Pancreas (tissue), 10 donors: ENCODE data around the gene SCAMP5. TPM values are rescaled to one million over a fixed set of nuclear protein-coding genes. Genes with fewer than 3 reads are reported as not detected.
A peak's percentile ranks its signal among the peaks of the same experiment; 100 is the strongest.

Experiments used
- ATAC-seq, 4 donors: fragments of 200-7000 bp; cut with Tn5 transposase; one replicate each; pipeline versions ENCODE4 v1.8.0 to v1.9.1; 2020; ENCODE audit warnings: mild to moderate bottlenecking in 4 of 4, moderate library complexity in 4 of 4
- DNase-seq, 6 donors: peaks; one replicate each; pipeline ENCODE4 v3.0.0-alpha.2; 2020
- FAIRE-seq: peaks from 2 replicates; lab custom pipeline; 2012; peaks lifted over from hg19 to GRCh38; lab: Jason Lieb, UNC
- H3K27ac ChIP-seq, 4 donors: fragments of 200-600 bp; sonication (generic); 1 replicate in 3 of 4; 2 replicates in 1 of 4; pipeline versions ENCODE4 v1.5.0 to v1.8.0; 2020
- H3K27me3 ChIP-seq, 4 donors: fragments of 200-600 bp; one replicate each; pipeline ENCODE4 v1.8.0; 2021
- H3K36me3 ChIP-seq, 3 donors: fragments of 200-600 bp; sonication (generic) in 1 of 3; one replicate each; pipeline versions ENCODE4 v1.5.0 to v1.8.0; 2020 to 2021
- H3K4me1 ChIP-seq, 3 donors: fragments of 200-600 bp; one replicate each; pipeline ENCODE4 v1.8.0; 2021
- H3K4me3 ChIP-seq, 4 donors: fragments of 200-600 bp; sonication (generic) in 2 of 4; one replicate each; pipeline versions ENCODE4 v1.5.0 to v1.8.0; 2020 to 2021
- H3K9me3 ChIP-seq, 4 donors: fragments of 200-600 bp; one replicate each; pipeline ENCODE4 v1.8.0; 2021
- WGBS, 2 donors: extraction: QIAGEN DNeasy Blood & Tissue Kit; methylation state at CpG; one replicate each; pipeline ENCODE4 v1.1.7; 2013; 5-methylcytosine and 5-hydroxymethylcytosine counted together
- intact Hi-C, 3 donors: fragments of 100-400 bp; cut with DNase I; formaldehyde crosslinking; loops; one replicate each; pipeline versions ENCODE4 v1.11.1 to v1.14.2; 2022
- polyA plus RNA-seq, 2 donors: library from polyadenylated mRNA; stranded (reverse); fragments of 200-250 nt; gene quantifications; one replicate each; pipeline ENCODE4 v1.2.3, GENCODE V29; 2013
- total RNA-seq, 6 donors: library from RNA; stranded (reverse); fragmentation: NEBNext Ultra II Directional in 4 of 6; extraction: Animal tissue kit (Norgen Biotek cat#: 25700) in 4 of 6; gene quantifications; one replicate each; pipeline versions ENCODE4 v1.2.1 to v1.2.4, GENCODE V29; 2021 to 2023
- TF ChIP-seq, protein P1 (sequence below), 4 donors: fragments of 200-600 bp; sonication (generic) in 3 of 4; IDR thresholded peaks; one replicate each; pipeline versions ENCODE4 v1.5.0 to v1.8.0; 2021; ENCODE audit warnings: antibody characterized with exemption in 4 of 4
- donor health status: healthy with polysubstance abuse.
- donor health status: DM: no; HTN: no; CAD: no; lungs with moderate emphysema.
- donor health status: DM: no; HTN: no; CAD: no.
- donor health status: control.
- donor health status: control.
- donor health status: Bipolar disorder and iron deficiency.
- donor health status: DM: yes; HTN: yes; CAD: no.
- donor health status: DM: no; HTN: no; CAD: no.
- donor health status: DM: no; HTN: no; CAD: no.
- donor health status: DM: yes; HTN: yes; CAD: no.

The SCAMP5 gene
- total and polyA plus RNA-seq, 8 donors: 24.5 to 59.2 (median 38.8) TPM

DNA sequence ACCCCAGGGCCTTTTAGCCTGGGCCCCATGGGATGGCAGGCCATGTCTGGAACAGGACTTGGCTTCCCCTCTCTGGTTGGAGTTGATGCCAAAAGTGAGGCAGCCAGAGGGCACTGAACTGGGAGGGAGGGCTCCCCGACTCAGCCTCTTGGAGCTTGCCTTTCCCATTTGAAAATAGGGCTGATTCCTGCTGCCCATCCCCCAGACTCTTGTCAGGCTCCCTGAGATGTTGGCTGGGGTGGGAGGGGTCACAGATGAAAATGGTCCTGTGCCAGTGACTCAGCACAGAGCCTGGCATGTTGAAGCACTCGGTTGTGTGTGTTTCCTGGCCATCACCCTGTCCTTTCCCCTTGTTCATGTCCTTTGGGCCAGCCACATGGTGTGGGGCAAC lies 34.7 kb downstream of the SCAMP5 start:
- TF ChIP-seq, protein P1, sequence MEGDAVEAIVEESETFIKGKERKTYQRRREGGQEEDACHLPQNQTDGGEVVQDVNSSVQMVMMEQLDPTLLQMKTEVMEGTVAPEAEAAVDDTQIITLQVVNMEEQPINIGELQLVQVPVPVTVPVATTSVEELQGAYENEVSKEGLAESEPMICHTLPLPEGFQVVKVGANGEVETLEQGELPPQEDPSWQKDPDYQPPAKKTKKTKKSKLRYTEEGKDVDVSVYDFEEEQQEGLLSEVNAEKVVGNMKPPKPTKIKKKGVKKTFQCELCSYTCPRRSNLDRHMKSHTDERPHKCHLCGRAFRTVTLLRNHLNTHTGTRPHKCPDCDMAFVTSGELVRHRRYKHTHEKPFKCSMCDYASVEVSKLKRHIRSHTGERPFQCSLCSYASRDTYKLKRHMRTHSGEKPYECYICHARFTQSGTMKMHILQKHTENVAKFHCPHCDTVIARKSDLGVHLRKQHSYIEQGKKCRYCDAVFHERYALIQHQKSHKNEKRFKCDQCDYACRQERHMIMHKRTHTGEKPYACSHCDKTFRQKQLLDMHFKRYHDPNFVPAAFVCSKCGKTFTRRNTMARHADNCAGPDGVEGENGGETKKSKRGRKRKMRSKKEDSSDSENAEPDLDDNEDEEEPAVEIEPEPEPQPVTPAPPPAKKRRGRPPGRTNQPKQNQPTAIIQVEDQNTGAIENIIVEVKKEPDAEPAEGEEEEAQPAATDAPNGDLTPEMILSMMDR (IDR thresholded peaks at IDR 0.05): no peak
- no peak for FAIRE-seq
- WGBS, 2 donors: 58 to 72% methylated on average over 2 of the region's 2 CpGs
- no peaks in the 10 kb centered on the region for H3K36me3 ChIP-seq
- H3K4me3 ChIP-seq: no peak overlapping the region
- H3K9me3 ChIP-seq: no peaks in the 10 kb centered on the region
- ATAC-seq: peak in 1 of 4 donors; percentile 23
- peak overlapping the region in 1 of 4 donors; percentile 36 for H3K27ac ChIP-seq
- DNase-seq: no peak
- peaks cover 0 to 9% (median 0%) of the 10 kb centered on the region in 3 donors for H3K4me1 ChIP-seq
- no peaks in the 10 kb centered on the region for H3K27me3 ChIP-seq
- intact Hi-C loops: loop anchor here in 1 of 3 donors (10.0 kb wide), 1 partner anchor 175 kb away; the partner anchor contains the start of gene C15orf39

DNA sequence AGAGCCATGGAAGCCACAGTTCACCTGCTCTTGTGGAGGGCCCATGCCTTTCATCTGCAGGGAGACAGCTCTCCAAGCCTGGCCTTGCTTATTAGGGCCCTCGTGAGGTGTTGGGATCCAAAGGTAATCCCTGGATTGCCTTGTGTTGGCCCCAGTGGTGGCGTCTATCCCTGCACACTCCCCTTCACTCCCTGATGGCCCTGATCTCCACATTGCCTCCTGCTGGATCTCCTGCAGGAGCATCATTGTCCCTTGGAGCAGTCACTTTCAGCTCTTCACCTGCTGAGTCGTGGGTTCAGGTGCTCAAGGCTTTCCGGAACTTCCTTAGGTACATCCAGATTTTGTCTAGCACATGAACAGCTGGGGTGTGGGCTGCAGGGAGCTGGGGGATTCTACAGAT lies 35.1 kb downstream of the SCAMP5 start:
- no peaks in the 10 kb centered on the region for H3K27me3 ChIP-seq
- intact Hi-C loops: loop anchor here in 1 of 3 donors (10.0 kb wide), 1 partner anchor 174 kb away; the partner anchor contains the start of gene C15orf39
- no peak for DNase-seq
- no peak overlapping the region for H3K4me3 ChIP-seq
- TF ChIP-seq, protein P1 (IDR thresholded peaks at IDR 0.05): no peak
- FAIRE-seq: no peak
- H3K27ac ChIP-seq: no peak overlapping the region
- H3K36me3 ChIP-seq: no peaks in the 10 kb centered on the region
- H3K9me3 ChIP-seq: no peaks in the 10 kb centered on the region
- WGBS, 2 donors: 88 to 93% methylated on average over 4 of the region's 4 CpGs
- ATAC-seq: no peak
- peaks cover 0 to 6% (median 0%) of the 10 kb centered on the region in 3 donors for H3K4me1 ChIP-seq

DNA sequence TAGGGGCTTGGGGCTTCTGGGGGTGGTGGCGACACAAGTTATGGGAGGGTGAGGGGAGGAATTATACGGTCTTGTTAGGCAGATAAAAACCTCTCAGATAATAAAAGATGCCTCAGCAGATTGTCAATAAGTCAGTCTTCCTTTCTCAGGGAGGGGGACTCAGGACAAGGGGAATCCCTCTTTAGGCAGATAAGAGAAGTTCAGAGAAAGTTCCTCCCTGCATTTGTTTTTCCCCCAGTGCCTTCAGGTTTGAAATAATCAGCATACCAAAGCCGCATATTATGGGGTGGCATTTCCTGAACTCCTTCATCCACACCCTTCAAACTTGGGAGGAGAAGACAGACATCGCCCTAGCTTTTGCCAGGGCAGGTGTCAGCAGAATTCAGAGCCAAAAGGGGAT lies 36.5 kb downstream of the SCAMP5 start:
- no peak for ATAC-seq
- Histone ChIP-seq H3K27me3 (no peaks in the 10 kb centered on the region), H3K27ac (no peak overlapping the region), H3K4me3 (no peak overlapping the region), H3K9me3 (no peaks in the 10 kb centered on the region), H3K4me1 (peaks cover 0 to 7% (median 0%) of the 10 kb centered on the region in 3 donors), H3K36me3 (no peaks in the 10 kb centered on the region)
- TF ChIP-seq, protein P1 (IDR thresholded peaks at IDR 0.05): no peak
- WGBS, 2 donors: 65 to 73% methylated on average over 4 of the region's 4 CpGs
- intact Hi-C loops: loop anchor here in 1 of 3 donors (10.0 kb wide), 1 partner anchor 173 kb away; the partner anchor contains the start of gene C15orf39
- FAIRE-seq: no peak
- DNase-seq: no peak

DNA sequence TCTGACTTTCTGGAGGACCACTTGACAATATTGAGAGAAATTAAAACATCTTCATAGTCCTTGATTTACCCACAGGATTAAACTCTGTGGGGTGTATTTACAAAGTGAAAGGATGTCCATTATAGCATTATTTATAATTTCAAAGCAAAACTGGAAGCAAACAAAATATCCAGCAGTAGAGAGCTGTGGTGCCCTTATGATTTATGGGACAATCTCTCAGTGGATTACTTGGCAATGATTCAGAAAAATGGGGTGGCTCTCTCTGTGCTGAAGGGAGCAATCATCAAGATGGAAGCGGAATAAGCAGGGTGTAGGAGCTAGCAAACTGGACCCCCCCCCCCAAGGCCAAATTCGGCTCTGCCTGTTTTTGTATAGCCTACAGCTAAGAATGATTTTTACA lies 37.0 kb downstream of the SCAMP5 start:
- WGBS, 2 donors: 93 to 100% methylated on average over 2 of the region's 2 CpGs
- FAIRE-seq (no peak), ATAC-seq (no peak), DNase-seq (no peak)
- TF ChIP-seq, protein P1 (IDR thresholded peaks at IDR 0.05): no peak
- no peaks in the 10 kb centered on the region for H3K36me3 ChIP-seq
- H3K4me1 ChIP-seq: peaks cover 0 to 7% (median 0%) of the 10 kb centered on the region in 3 donors
- no peaks in the 10 kb centered on the region for H3K27me3 ChIP-seq
- H3K4me3 ChIP-seq: no peak overlapping the region
- no peak overlapping the region for H3K27ac ChIP-seq
- no peaks in the 10 kb centered on the region for H3K9me3 ChIP-seq
- intact Hi-C loops: loop anchor here in 1 of 3 donors (10.0 kb wide), 1 partner anchor 172 kb away; the partner anchor contains the start of gene C15orf39

DNA sequence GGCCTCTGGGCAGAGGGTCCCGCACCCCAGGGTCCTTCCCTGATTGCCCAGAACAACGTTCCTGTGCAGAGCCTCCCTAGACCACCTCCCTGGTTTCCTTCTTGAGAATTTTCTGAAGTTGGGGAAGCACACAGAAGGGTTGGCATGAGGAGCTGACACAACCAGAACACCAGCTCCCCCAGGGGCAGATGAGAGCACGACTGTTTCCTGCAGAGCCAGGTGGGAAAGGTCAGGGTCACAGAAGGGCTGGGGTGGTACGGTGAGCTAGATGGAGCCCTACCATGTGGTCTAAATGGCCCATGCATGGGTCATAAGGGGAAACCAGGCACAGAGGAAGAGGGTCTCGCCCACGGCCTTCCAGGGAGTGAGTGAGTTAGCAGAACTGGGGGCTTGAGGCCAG lies 38.4 kb downstream of the SCAMP5 start:
- no peak for FAIRE-seq
- DNase-seq: no peak
- TF ChIP-seq, protein P1 (IDR thresholded peaks at IDR 0.05): no peak
- Histone ChIP-seq H3K4me3 (no peak overlapping the region), H3K27ac (no peak overlapping the region), H3K36me3 (no peaks in the 10 kb centered on the region), H3K4me1 (peaks cover 0 to 7% (median 0%) of the 10 kb centered on the region in 3 donors), H3K9me3 (no peaks in the 10 kb centered on the region), H3K27me3 (no peaks in the 10 kb centered on the region)
- intact Hi-C loops: loop anchor here in 1 of 3 donors (10.0 kb wide), 1 partner anchor 171 kb away; the partner anchor contains the start of gene C15orf39
- 74 to 78% methylated on average over 6 of the region's 6 CpGs for WGBS, 2 donors
- ATAC-seq: no peak
